OCI-LY1 (cell line): ENCODE data around the gene OR2F1.

Experiments
- H2AFZ ChIP-seq: fragments of 200-600 bp; sonication (generic), shearing (Covaris generic); 2 replicates; pipeline ENCODE4 v1.6.0; 2014; ENCODE audit warnings: antibody characterized with exemption, mild to moderate bottlenecking, low read length
- H3F3A ChIP-seq: fragments of 200-600 bp; sonication (generic), shearing (Covaris generic); 2 replicates; pipeline ENCODE4 v1.6.0; 2014; ENCODE audit warnings: mild to moderate bottlenecking, antibody characterized with exemption, low read length, moderate library complexity; ENCODE audit not compliant: insufficient read depth
- H3K27ac ChIP-seq: fragments of 200-600 bp; sonication (generic); 2 replicates; pipeline ENCODE4 v1.5.1; 2014; ENCODE audit warnings: low read length, mixed run types, mild to moderate bottlenecking, low read depth; ENCODE audit not compliant: poor library complexity, severe bottlenecking
- H3K27me3 ChIP-seq: fragments of 200-600 bp; sonication (generic); 2 replicates; pipeline ENCODE4 v1.6.0; 2014; ENCODE audit warnings: antibody characterized with exemption, mild to moderate bottlenecking, low read length, moderate library complexity; ENCODE audit not compliant: insufficient read depth
- H3K36me3 ChIP-seq: fragments of 200-600 bp; sonication (generic); 2 replicates; pipeline ENCODE4 v1.6.1; 2014; ENCODE audit warnings: mild to moderate bottlenecking, antibody characterized with exemption, low read length, moderate library complexity, mixed read lengths; ENCODE audit not compliant: insufficient read depth
- H3K4me1 ChIP-seq: fragments of 200-600 bp; sonication (generic); 2 replicates; pipeline ENCODE4 v1.5.1; 2014; ENCODE audit warnings: mild to moderate bottlenecking, low read length, moderate library complexity; ENCODE audit not compliant: insufficient read depth, severe bottlenecking
- H3K4me2 ChIP-seq: fragments of 200-600 bp; sonication (generic), shearing (Covaris generic); 2 replicates; pipeline ENCODE4 v1.6.1; 2014; ENCODE audit warnings: low read length
- H3K4me3 ChIP-seq: fragments of 200-600 bp; sonication (generic); 2 replicates; pipeline ENCODE4 v1.5.1; 2014; ENCODE audit warnings: low read length, low read depth, mild to moderate bottlenecking, mixed read lengths; ENCODE audit not compliant: poor library complexity, severe bottlenecking
- H3K79me2 ChIP-seq: fragments of 200-600 bp; shearing (Covaris generic); 2 replicates; pipeline ENCODE4 v1.6.1; 2016; ENCODE audit warnings: mixed run types, low read length, mixed read lengths; ENCODE audit not compliant: insufficient read depth
- H3K9ac ChIP-seq: fragments of 200-600 bp; sonication (generic), shearing (Covaris generic); 2 replicates; pipeline ENCODE4 v1.6.1; 2014; ENCODE audit warnings: mild to moderate bottlenecking, low read length, mixed read lengths
- H3K9me2 ChIP-seq: fragments of 200-600 bp; sonication (generic), shearing (Covaris generic); 2 replicates; pipeline ENCODE4 v1.6.1; 2014; ENCODE audit warnings: low read depth, mild to moderate bottlenecking, low read length, mixed read lengths
- H3K9me3 ChIP-seq: fragments of 200-600 bp; shearing (Covaris generic); 2 replicates; pipeline ENCODE4 v1.6.1; 2014; ENCODE audit warnings: low read length, mixed read lengths
- H4K20me1 ChIP-seq: fragments of 200-600 bp; sonication (generic), shearing (Covaris generic); 2 replicates; pipeline ENCODE4 v1.6.0; 2016; ENCODE audit warnings: mild to moderate bottlenecking, low read length; ENCODE audit not compliant: insufficient read depth
- EZH2 ChIP-seq: fragments of 200-600 bp; sonication (generic), shearing (Covaris generic); IDR thresholded peaks from 2 replicates; pipeline ENCODE4 v1.8.0; 2017; ENCODE audit warnings: borderline replicate concordance, mixed run types, mild to moderate bottlenecking, antibody characterized with exemption, low read length, moderate library complexity, mixed read lengths
- TF ChIP-seq, protein P1 (sequence below): fragments of 200-600 bp; sonication (generic), shearing (Covaris generic); IDR thresholded peaks from 2 replicates; pipeline ENCODE4 v1.5.1; 2017; ENCODE audit warnings: mild to moderate bottlenecking, antibody characterized with exemption, low read length, moderate library complexity, mixed read lengths

Gene OR2F1

GRCh38 chr7:144000020-144000419 is 45.4 kb downstream of the OR2F1 start, which contains the start of gene OR6B1:
OR6B1 (plus strand) TSS chr7:144000320; CDS start chr7:144003997, 3,677 bp downstream.
- no peaks in the 10 kb centered on the region for H3K9me2 ChIP-seq
- TF ChIP-seq EZH2, result no peak
- TF ChIP-seq, protein P1, sequence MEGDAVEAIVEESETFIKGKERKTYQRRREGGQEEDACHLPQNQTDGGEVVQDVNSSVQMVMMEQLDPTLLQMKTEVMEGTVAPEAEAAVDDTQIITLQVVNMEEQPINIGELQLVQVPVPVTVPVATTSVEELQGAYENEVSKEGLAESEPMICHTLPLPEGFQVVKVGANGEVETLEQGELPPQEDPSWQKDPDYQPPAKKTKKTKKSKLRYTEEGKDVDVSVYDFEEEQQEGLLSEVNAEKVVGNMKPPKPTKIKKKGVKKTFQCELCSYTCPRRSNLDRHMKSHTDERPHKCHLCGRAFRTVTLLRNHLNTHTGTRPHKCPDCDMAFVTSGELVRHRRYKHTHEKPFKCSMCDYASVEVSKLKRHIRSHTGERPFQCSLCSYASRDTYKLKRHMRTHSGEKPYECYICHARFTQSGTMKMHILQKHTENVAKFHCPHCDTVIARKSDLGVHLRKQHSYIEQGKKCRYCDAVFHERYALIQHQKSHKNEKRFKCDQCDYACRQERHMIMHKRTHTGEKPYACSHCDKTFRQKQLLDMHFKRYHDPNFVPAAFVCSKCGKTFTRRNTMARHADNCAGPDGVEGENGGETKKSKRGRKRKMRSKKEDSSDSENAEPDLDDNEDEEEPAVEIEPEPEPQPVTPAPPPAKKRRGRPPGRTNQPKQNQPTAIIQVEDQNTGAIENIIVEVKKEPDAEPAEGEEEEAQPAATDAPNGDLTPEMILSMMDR, result no peak
- no peaks in the 10 kb centered on the region for H3K36me3 ChIP-seq
- H3K27me3 ChIP-seq, result no peaks in the 10 kb centered on the region
- no peak within 1 kb of the TSS for H3K4me2 ChIP-seq
- no peak within 1 kb of the TSS for H2AFZ ChIP-seq
- H4K20me1 ChIP-seq, result no peaks in the 10 kb centered on the region
- H3K4me3 ChIP-seq, result no peak within 1 kb of the TSS
- H3K79me2 ChIP-seq, result no peaks in the 10 kb centered on the region
- no peaks in the 10 kb centered on the region for H3K4me1 ChIP-seq
- H3K27ac ChIP-seq, result no peak within 1 kb of the TSS
- no peaks in the 10 kb centered on the region for H3K9me3 ChIP-seq
- no peaks in the 10 kb centered on the region for H3F3A ChIP-seq
- no peak within 1 kb of the TSS for H3K9ac ChIP-seq

DNA sequence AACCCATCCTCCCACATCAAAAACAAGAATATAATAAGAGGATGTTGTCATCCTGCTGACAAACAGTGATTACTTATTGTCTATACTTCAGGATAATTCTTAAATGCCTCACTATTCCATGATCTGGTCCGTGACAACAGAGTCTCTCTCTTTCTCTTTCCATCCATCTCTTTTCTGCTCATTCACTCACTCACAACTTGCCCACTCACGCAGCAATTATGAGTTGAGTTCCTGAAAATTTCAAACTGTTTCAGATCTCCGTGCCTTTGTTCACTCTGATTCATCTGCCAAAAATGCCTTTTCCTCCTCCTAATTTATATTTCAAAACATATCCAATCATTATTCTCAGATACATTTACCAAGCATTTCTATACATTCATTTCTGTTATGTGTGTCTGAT is 46.9 kb downstream of the OR2F1 start:
- Histone ChIP-seq H3K9me2 (no peaks in the 10 kb centered on the region), H3K4me2 (no peak overlapping the region), H4K20me1 (no peaks in the 10 kb centered on the region), H3K9me3 (no peaks in the 10 kb centered on the region), H3F3A (no peaks in the 10 kb centered on the region), H3K4me3 (no peak overlapping the region), H3K36me3 (no peaks in the 10 kb centered on the region), H3K27me3 (no peaks in the 10 kb centered on the region), H3K79me2 (no peaks in the 10 kb centered on the region), H3K9ac (no peak overlapping the region), H3K4me1 (no peaks in the 10 kb centered on the region), H3K27ac (no peak overlapping the region), H2AFZ (no peak overlapping the region)
- TF ChIP-seq EZH2, result no peak
- TF ChIP-seq, protein P1, result no peak

GRCh38 chr7:144004703-144005102 is 50.1 kb downstream of the OR2F1 start:
- H3K9me2 ChIP-seq, result no peaks in the 10 kb centered on the region
- H2AFZ ChIP-seq, result no peak overlapping the region
- H3K9ac ChIP-seq, result no peak overlapping the region
- no peaks in the 10 kb centered on the region for H3K4me1 ChIP-seq
- no peaks in the 10 kb centered on the region for H3K27me3 ChIP-seq
- H3K27ac ChIP-seq, result no peak overlapping the region
- no peaks in the 10 kb centered on the region for H3K36me3 ChIP-seq
- no peak overlapping the region for H3K4me3 ChIP-seq
- H3K9me3 ChIP-seq, result 0 out of 2 replicates have a peak, but pooled peaks cover 6% of the 10 kb centered on the region
- H3K4me2 ChIP-seq, result no peak overlapping the region
- no peaks in the 10 kb centered on the region for H4K20me1 ChIP-seq
- H3F3A ChIP-seq, result no peaks in the 10 kb centered on the region
- no peak for TF ChIP-seq EZH2
- TF ChIP-seq, protein P1, result no peak
- no peaks in the 10 kb centered on the region for H3K79me2 ChIP-seq
